GM18873 (cell line): ENCODE measurements around the gene ZNF587.
"Not testable (repeated sequence)": the region's sequence is repeated elsewhere in the genome, so short reads cannot be mapped to it uniquely, and the experiment has no call there.

ENCODE experiments used
- ATAC-seq: cut with Tn5 transposase; IDR thresholded peaks from one replicate; pipeline ENCODE4 v1.9.1; 2021; ENCODE audit warnings: mild to moderate bottlenecking, moderate library complexity, moderate number of reproducible peaks; ENCODE audit not compliant: unreplicated experiment, low FRiP score

Gene ZNF587

DNA sequence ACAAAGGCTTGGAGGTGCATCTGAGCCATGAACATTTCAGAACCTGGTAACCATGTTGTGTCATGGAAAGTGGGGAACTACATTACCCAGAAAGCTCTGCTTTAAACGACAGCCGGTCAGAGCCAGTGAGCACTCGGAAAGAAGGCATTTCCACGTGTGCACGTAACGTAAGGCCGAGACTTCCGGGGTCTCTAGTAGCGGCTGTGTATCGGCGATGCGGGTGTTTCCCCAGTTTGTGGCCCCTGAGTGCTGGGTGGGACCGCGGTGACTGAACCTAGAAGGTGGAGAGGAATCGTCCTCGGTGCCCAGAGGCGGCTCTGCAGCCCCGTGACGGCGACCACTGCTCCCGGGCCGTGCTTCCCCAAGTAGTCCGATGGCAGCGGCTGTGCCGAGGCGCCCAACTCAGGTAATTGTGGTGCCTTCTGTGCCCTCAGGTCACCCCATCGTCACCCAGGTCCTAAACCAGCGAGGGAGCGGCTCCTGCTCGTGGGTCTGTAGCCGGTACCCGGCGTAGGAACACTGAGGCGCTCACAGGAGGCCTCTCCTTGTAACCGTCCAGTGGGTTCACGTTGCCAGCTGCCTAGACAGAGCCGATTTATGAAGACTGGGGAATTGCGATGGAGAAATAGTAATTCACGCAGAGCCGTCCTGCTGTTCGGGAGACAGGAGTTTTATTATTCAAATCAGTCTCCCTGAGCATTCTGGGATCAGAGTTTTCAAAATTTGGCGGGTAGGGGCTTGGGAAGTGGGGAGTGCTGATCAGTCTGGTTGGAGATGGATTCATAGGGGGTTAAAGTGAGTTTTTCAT is at the start of gene ZNF587:
TSS of gene ZNF587 (plus strand) at position 194 of the 808 bp plus-strand sequence. CDS start at position 374, 180 bp downstream.
- ATAC-seq: peak; percentile 79

- no peak for ATAC-seq
Measured at GRCh38 chr19:57800696-57801095, 49.0 kb upstream of the ZNF587 start.

DNA sequence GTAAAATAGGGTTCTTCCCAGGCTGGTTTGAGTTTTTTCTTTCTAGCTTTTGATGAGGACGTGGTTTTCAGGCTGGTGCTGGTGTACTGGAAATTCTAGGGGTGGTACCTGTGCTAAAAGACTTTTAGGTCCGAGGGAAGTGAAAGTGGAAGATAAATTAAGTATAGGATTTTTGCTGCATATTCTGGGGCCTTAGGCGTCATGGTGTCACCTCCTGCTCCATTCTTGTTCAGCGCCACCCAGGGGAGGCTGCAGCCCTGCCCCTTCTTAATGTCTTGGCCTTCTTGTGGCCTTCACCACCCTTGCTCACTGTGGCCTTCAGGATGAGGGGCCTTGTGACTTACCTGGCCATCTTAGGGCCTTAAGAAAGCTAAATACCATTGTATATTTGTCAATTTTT is 47.4 kb upstream of the ZNF587 start:
- no peak for ATAC-seq

- no peak for ATAC-seq
Measured at GRCh38 chr19:57803265-57803593, 46.4 kb upstream of the ZNF587 start.

DNA sequence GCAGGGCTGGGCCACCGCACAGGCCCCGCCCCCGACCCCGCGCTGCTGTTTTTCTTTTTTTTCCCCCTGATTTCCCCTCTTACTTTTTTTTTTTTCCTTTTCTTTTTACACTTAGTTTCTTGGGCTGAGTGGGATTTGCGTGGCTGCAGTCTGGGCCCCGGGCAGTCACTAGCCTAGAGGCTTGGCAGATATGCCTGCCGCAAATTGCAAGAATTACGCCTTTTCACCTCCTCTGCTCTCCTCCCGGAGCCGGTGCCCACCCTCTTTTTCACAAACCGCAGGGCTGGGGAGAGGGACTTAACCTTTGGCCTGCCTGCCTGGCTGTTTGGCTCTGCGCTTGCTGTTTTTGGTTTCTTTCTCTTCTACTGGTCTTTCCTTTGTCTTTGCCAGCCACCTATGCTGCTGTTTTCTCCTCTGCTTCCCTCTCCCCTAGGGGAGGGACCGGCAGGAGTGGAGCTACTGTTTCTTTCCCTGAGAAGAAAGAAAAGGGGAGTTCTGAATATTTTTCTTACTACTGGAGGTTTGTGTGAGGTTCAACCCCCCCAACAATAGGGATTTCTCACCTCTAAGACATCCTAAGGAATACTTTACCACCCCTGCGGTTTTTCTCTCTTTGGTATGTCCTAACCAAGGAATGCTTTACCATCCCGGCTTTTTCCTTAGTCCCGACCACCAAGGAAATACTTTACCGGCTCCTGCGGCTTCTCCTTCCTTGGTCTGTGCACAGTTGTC is 45.9 kb upstream of the ZNF587 start:
- no peak for ATAC-seq

DNA sequence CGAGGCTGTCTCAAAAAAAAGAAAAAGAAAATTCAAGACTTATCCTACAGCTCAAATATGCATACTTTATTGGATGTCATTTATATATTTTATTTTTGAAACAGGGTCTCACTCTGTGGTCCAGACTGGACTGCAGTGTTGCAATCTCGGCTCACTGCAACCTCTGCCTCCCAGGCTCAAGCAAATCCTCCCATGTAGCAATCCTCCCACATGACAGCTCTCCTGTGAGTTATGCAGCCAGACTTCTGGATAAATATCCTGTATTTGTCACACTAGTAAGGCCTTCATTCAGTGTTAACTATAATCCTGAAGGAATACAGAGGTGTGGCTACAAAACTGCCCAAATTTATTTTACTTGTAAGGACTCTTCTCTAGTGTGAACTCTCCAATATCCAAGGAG is 42.1 kb upstream of the ZNF587 start:
- no peak for ATAC-seq

DNA sequence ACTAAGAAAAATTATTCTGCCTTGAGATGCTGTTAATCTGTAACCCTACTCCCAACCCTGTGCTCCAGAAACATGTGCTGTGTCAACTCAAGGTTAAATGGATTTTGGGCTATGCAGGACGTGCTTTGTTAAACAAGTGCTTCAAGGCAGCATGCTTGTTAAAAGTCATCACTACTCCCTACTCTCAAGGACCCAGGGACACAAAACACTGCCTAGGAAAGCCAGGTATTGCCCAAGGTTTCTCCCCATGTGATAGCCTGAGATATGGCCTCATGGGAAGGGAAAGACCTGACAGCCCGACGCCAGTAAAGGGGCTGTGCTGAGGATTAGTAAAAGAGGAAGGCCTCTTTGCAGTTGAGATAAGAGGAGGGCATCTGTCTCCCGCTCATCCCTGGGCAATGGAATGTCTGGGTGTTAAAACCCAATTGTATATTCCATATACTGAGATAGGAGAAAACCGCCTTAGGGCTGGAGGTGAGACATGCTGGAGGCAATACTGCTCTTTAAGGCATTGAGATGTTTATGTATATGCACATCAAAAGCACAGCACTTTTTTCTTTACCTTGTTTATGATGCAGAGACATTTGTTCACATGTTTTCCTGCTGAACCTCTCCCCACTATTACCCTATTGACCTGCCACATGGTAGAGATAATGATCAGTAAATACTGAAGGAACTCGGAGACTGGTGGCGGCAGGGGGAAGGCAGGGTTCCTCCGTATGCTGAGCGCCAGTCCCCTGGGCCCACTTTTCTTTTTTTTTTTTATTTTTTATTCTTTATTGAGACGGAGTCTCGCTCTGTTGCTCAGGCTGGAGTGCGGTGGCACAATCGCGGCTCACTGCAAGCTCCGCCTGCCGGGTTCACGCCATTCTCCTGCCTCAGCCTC is 39.0 kb upstream of the ZNF587 start:
- ATAC-seq: not testable (repeated sequence)

DNA sequence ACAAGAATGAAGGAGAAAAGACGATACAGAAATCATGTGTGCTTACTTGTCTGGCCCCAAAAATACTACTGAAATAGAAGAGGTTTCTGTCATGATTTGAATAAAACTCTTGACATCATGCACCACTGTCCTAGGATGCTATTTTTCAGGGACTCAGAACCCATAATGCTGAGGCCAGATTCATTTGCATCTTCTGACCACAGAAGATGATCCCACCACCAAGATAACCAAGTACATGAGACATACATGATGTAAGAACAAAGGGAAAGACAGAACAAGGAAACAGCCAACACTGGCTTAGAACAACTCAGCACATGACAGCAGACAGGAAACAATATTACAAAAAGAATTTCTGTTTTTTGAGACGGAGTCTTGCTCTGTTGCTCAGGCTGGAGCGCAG is 37.4 kb upstream of the ZNF587 start:
- no peak for ATAC-seq

DNA sequence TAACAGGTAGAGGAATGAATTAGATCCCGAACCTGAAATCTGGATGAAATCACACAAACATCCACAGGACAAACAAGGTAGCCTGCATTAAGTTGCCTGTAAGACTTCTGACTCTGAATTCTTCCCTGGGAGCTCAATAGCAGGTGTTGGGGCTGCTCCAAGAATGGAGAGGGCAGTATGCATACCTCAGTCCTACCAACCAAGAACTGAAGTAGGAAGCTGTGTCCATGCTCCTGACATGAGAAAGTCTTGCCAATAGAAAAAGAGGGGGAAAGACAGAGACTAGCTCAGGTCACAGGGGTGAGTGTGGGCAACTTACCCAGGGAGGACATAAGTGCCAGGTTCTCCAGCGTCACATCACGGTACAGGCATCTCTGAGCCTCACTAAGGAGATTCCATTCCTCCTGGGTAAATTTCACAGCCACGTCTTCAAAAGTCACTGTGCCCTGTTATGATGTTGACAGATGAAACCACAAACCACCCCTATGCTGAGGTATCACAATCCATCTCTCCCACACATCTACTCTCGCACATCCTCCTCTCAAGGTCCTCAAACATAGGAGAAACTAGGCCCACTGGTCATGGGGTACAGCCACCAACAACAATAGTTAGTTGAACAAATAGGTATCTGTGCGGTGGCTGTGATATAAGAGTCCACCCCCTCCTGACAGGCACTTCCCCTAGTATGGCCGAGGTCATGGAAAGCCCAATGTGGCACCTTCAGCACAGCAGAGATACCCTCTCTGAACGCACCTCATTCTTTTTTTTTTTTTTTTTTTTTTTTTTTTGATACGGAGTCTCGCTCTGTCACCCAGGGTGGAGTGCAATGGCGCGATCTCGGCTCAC is 36.5 kb upstream of the ZNF587 start:
- ATAC-seq: not testable (repeated sequence)

DNA sequence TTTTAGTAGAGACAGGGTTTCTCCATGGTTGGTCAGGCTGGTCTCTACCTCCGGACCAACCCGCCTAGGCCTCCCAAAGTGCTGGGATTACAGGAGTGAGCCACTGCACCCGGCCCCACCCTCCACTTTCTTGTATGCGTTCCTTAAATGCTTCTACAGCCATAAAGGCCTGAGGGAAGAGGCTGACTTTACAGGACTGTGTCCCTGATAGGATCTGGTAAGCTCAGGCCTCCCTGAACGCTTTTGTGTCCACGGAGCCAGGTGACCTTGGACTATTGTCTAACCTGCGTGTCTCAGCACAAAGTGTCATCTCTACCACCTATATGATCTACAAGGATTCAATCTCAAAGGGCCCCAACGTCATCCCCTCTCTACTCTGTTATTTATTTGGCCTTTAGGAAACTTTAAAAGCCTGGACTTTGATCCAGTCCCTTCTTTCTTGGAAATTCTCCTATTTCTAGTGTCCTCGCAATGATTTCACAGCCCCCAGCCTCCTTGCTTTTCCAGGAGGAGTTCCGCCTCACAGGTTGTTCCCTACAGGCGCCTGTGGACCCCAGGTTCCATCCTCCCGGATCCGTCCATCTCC is 35.6 kb upstream of the ZNF587 start:
- no peak for ATAC-seq

GRCh38 chr19:57814505-57815246 is 35.0 kb upstream of the ZNF587 start, which contains the start of gene ZNF552:
Gene ZNF552 (minus strand): TSS chr19:57814913. CDS start chr19:57814743, 170 bp downstream.
- ATAC-seq: peak; percentile 62

DNA sequence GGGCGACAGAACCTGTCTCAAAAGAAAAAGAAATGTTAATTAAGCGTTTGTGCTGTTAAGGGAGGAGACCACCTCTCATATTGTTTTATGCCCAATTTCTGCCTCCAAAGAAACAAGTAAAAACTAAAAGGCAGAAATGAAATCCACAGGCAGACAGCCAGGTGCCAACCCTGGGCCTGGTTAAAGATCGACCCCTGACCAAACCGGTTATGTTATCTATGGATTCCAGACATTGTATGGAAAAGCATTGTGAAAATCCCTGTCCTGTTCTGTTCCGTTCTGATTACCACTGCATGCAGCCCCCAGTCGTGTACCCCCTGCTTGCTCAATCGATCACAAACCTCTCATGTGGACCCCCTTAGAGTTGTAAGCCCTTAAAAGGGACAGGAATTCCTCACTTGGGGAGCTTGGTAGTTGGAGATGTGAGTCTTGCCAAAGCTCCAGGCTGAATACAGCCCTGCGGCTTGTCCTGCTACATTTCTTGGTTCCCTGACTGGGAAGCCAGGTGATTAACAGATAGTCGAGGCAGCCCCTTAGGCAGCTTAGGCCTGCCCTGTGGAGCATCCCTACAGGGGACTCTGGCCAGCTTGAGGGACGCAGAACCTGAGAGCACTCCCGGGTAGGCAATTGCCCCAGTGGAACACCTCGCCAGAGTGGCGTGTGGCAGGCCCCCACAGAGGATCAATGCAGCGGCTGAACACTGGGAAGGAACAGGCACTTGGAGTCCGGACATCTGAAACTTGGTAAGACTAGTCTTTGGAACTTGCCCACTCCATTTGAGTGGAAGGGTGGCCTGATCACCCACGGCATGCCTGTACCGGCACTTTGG is 34.2 kb upstream of the ZNF587 start:
- no peak for ATAC-seq

DNA sequence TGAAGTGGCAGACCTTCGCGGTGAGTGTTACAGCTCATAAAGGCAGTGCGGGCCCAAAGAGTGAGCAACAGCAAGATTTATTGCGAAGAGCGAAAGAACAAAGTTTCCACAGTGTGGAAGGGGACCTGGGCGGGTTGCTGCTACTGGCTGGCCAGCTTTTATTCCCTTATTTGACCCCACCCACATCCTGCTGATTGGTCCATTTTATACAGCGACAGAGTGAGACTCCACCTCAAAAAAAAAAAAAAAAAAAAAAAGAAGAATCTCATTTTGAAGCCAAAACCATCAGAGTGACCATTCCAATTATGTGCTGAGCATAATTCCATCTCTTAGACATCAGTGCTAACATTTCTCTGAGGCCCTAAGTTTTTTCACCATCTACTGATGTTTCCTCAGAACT is 33.0 kb upstream of the ZNF587 start:
- ATAC-seq: no peak

DNA sequence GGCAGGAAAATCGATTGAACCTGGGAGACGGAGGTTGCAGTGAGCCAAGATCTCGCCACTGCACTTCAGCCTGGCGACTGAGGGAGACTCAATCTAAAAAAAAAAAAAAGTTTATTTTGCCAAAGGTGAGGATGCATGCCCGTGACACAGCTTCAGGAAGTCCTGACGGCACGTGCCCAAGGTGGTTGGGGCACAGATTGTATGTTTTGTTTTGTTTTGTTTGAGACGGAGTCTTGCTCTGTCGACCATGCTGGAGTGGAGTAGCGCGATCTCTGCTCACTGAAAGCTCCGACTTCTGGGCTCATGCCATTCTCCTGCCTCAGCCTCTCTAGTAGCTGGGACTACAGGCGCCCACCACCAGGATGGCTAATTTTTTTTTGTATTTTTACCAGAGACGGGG is 31.7 kb upstream of the ZNF587 start:
- ATAC-seq: no peak

DNA sequence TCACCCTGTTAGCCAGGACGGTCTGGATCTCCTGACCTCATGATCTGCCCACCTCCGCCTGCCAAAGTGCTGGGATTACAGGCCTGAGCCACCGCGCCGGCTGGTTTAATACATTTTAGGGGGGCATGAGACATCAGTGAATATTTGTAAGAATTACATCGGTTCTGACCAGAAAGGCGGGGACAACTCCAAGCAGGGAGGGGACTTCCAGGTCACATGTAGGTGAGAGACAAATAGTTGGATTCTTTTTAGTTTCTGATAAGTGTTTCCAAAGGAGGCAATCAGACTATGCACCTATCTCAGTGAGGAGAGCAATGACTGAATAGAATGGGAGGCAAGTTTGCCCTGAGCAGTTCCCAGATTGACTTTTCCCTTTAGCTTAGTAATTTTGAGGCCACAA is 31.3 kb upstream of the ZNF587 start:
- no peak for ATAC-seq

DNA sequence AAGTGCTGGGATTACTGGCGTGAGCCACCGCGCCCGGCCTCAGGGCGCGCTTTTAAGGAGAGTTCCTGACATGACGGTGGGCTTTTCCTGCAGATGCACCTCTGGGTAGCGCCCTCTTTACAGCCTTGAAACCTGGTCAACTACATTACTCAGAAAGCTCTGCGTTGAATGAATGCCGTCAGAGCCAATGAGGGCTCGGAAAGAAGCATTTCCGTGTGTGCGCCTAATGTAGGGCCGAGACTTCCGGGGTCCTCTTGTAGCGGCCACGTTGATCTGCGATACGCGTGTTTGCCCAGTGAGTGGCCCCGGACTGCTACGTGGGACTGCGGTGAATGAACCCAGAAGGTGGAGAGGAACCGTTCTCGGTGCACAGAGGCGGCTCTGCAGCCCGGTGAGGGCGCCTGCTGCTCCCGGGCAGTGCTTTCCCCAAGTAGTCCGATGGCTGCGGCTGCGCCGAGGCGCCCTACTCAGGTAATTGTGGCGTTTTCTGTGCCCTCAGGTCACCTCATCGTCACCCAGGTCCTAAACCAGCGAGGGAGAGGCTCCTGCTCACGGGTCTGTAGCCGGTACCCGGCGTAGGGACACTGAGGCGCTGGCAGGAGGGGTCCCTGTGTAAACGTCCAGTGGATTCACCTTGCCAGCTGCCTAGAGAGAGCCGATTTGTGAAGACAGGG is 30.0 kb upstream of the ZNF587 start:
- ATAC-seq: peak; percentile 73

- no peak for ATAC-seq
Measured at GRCh38 chr19:57820599-57820998, 29.1 kb upstream of the ZNF587 start.
